Measurements from ENCODE around the gene SHH. TPM values are rescaled to one million over a fixed set of nuclear protein-coding genes. Genes with fewer than 3 reads are reported as not detected.
A peak's percentile ranks its signal among the peaks of the same experiment; 100 is the strongest.

Gene SHH
- total and polyA plus RNA-seq, 2 of the 13 experiments (the other 11 are each of a cell fraction or from before 2014, with no cell fraction given) = 1.9 to 3.4 TPM

- peak; percentile 69 for TF ChIP-seq UBTF (CRISPR knock-in tag; IDR thresholded peaks at IDR 0.05)
- no peak for TF ChIP-seq ZNF564 (CRISPR knock-in tag; IDR thresholded peaks at IDR 0.05)
- peak; percentile 78; the same call in 1 of the 2 replicates for TF ChIP-seq ATF7-NPFF (CRISPR knock-in tag; IDR thresholded peaks at IDR 0.05; ENCODE audit: low read depth)
- TF ChIP-seq GTF2F1 (IDR thresholded peaks at IDR 0.05; ENCODE audit: low read length) = no peak
- no peak for TF ChIP-seq FLYWCH1 (CRISPR knock-in tag; IDR thresholded peaks at IDR 0.05)
- TF ChIP-seq KAT2B (IDR thresholded peaks at IDR 0.05; ENCODE audit: borderline replicate concordance, low read depth, low read length) = no peak
- 0 out of 2 replicates have a peak, but pooled peaks have one; percentile 46 for TF ChIP-seq ZNF547 (CRISPR knock-in tag; IDR thresholded peaks at IDR 0.05)
- no peak for TF ChIP-seq ZNF572 (CRISPR knock-in tag; IDR thresholded peaks at IDR 0.05)
- no peak for TF ChIP-seq LCORL (IDR thresholded peaks at IDR 0.05)
- peak; percentile 76 for TF ChIP-seq LCORL (CRISPR knock-in tag; IDR thresholded peaks at IDR 0.05)
- peak; percentile 40; the same call in 1 of the 2 replicates for TF ChIP-seq KAT8 (CRISPR knock-in tag; IDR thresholded peaks at IDR 0.05)
- TF ChIP-seq MIXL1 (CRISPR knock-in tag; IDR thresholded peaks at IDR 0.05) = peak; percentile 76; the same call in 1 of the 2 replicates
- TF ChIP-seq NFKB2 (CRISPR knock-in tag; IDR thresholded peaks at IDR 0.05; ENCODE audit: borderline replicate concordance) = peak; percentile 80
- no peak for TF ChIP-seq ZNF296 (CRISPR knock-in tag; conservative IDR thresholded peaks at IDR 0.05)
- TF ChIP-seq ZNF737 (CRISPR knock-in tag; IDR thresholded peaks at IDR 0.05; ENCODE audit: borderline replicate concordance) = no peak
- no peak for TF ChIP-seq ZNF281 (CRISPR knock-in tag; IDR thresholded peaks at IDR 0.05; ENCODE audit: borderline replicate concordance)
- TF ChIP-seq GATAD1 (CRISPR knock-in tag; IDR thresholded peaks at IDR 0.05) = peak; percentile 36; the same call in 1 of the 2 replicates
- no peak for TF ChIP-seq SETDB1 (CRISPR knock-in tag; IDR thresholded peaks at IDR 0.05; ENCODE audit: borderline replicate concordance)
- TF ChIP-seq PHF8 (CRISPR knock-in tag; IDR thresholded peaks at IDR 0.05) = peak; percentile 79
- TF ChIP-seq KDM6A (CRISPR knock-in tag; IDR thresholded peaks at IDR 0.05; ENCODE audit: low read depth) = no peak
- TF ChIP-seq MNT (IDR thresholded peaks at IDR 0.05) = no peak
- TF ChIP-seq TIGD3 (CRISPR knock-in tag; IDR thresholded peaks at IDR 0.05; ENCODE audit: borderline replicate concordance) = no peak
- no peak for TF ChIP-seq IKZF4 (CRISPR knock-in tag; IDR thresholded peaks at IDR 0.05; ENCODE audit: borderline replicate concordance, low read depth, not compliant biosample characterization)
These were observed 3.5 kb downstream of the SHH start (continued) for GRCh38 chr7:155808549-155809331.

All from HepG2 (cell line).